Measurements from ENCODE around the gene CEPT1.
"Not testable (repeated sequence)": the region's sequence is repeated elsewhere in the genome, so short reads cannot be mapped to it uniquely, and the experiment has no call there.

The CEPT1 gene

GRCh38 chr1:111212634-111213335 lies 72.8 kb downstream of the CEPT1 start:
- DNase-seq (ENCODE audit: low read depth) = no peak

DNA sequence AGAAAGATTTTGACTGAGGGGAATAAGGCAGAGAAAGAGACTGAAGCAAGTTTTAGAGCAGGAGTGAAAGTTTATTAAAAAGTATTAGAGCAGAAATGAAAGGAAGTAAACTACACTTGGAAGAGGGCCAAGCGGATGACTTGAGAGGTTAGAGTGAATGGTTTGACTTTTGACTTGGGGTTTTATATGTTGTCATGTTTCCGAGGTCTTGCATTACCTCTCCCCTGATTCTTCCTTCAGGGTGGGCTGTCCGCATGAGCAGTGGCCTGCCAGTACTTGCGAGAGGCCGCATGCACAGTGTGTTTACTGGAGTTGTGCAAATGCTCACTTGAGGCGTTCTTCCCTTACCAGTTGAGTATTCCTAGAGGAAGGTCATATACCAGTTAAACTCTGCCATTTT lies 73.4 kb downstream of the CEPT1 start:
- no peak for DNase-seq (ENCODE audit: low read depth)

- no peak for DNase-seq (ENCODE audit: low read depth)
These were observed 74.2 kb downstream of the CEPT1 start for GRCh38 chr1:111214074-111214801.

- peak; percentile 57 for DNase-seq (ENCODE audit: low read depth)
These were observed 74.9 kb downstream of the CEPT1 start for GRCh38 chr1:111214884-111215283.

GRCh38 chr1:111215285-111215684 lies 75.3 kb downstream of the CEPT1 start:
- not testable (repeated sequence) for DNase-seq (ENCODE audit: low read depth)

DNA sequence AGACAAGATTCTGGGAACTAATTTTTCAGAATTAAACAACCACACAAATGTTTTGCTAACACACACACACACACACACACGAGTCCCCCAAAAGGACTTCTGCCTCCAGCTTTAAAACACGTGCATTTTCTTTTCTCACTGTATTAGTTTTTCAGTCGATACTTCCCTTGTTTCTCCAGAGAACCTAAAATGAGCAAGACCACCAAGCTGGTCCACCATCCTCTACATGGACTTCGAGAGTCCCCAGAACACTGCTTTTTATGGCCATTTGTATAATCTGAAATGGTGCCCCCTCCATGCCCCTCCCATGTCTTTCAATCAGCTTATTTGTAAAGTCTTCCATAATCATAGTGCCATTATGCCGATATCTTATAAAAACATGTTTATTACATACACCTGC lies 76.7 kb downstream of the CEPT1 start:
- no peak for DNase-seq (ENCODE audit: low read depth)

DNA sequence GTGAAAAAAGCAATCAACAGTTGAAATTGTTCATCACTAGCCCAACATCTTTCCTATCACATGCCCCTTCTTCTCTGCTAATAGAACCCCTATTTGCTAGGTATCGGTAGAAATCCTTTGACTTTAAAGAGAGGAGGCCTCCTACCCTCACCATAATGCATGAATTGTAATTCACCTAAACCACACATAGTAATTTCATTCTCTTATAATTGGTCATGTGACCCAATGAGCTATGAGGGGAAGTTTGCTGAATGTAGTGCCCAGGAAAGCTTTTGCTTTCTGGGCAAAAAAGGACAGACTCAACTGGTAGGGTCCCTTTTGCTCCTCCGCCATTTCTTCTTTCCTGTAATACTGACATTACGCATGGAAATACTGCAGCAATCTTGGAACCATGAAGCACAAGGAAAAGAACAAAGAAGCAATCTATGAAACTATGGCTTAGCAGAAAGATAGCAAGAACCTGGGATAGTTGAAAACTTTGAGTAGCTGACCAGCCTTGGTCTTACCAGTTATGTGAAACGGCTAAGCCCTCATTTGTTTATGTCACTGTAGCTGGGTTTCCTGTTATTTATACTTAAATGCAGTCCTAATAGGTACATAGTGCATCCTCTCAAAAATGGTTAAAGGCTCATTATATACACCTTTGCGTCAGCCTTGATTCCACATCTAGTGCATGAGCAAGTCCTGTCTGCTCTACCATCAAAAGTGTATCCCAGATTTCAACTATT lies 77.3 kb downstream of the CEPT1 start:
- DNase-seq (ENCODE audit: low read depth) = no peak

GRCh38 chr1:111218701-111219556 lies 78.9 kb downstream of the CEPT1 start:
- DNase-seq (ENCODE audit: low read depth) = no peak

DNA sequence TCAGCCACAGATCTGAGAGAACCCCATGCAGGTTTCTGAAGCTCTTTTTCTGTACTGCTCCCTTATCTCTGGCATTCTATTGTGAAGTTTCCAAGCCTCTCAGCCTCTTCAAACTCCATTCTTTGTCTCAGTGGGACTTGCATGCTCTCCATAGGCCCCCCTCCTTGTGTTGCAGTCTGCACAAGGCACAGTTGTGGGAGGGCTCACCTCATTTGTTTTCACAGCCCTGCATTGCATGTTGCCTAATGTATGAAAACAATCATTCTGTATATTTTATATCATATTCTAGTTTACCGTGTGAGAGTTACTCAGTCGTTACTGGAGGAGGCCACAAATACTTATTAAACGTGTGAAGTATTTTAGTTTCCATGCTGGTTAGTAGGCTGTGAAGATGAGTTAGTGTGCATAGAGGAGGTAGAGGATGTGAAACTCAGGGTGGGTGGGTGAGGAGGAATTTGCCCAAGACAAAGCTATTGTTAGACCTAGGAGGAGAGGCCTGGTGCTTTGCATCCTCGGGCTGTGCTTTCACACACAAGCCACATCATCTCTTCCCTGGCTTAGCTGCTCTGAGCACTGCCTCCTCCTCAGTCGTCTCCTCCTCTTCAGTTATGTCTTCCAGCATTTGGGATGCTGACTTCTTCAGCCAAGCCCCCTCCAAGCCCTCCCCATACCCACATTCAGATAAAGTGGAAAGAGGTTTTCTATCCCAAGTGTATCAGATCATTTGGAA lies 79.7 kb downstream of the CEPT1 start:
- no peak for DNase-seq (ENCODE audit: low read depth)

DNA sequence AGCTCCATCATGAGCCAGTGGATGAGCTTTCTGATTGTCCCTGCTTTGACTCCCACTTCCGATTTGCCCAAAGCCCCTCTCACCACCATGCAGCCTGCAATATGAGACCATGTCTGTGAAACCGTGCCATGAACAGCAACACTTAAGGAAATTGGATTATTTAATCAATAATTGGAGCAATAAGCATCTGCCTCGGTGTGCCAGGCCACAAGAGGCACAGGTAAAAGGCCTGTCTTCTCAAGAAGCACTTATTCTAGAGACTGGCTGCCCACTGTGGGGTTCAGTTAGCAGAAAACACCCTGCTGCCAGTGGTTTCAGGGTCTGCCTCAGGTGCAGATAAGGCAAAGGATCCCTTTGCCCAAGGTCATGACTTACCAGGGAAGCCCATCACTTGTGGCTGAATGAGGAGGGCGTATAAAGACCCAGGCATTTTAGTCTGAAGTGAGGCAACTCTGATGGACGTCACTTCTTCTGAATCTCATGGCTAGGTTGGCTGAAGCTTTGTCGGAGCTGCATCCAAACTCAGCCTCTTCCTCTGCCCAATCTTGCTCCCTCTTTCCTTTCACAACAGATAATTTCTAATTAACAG lies 80.4 kb downstream of the CEPT1 start:
- DNase-seq (ENCODE audit: low read depth) = no peak

DNA sequence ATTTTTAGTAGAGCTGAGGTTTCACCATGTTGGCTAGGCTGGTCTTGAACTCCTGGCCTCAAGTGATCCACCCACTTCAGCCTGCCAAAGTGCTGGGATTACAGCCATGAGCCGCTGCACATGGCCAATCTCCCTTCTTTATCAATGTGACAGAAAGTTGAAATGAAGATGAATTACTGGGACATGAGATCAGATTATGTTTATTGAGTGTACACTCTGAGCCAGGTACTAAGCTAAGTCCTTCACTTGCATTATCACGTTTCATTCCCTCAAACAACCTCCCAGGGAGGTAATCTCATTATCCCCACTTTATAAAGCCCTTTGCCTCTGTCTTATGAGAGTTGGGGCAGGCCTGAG lies 81.2 kb downstream of the CEPT1 start:
- no peak for DNase-seq (ENCODE audit: low read depth)

DNA sequence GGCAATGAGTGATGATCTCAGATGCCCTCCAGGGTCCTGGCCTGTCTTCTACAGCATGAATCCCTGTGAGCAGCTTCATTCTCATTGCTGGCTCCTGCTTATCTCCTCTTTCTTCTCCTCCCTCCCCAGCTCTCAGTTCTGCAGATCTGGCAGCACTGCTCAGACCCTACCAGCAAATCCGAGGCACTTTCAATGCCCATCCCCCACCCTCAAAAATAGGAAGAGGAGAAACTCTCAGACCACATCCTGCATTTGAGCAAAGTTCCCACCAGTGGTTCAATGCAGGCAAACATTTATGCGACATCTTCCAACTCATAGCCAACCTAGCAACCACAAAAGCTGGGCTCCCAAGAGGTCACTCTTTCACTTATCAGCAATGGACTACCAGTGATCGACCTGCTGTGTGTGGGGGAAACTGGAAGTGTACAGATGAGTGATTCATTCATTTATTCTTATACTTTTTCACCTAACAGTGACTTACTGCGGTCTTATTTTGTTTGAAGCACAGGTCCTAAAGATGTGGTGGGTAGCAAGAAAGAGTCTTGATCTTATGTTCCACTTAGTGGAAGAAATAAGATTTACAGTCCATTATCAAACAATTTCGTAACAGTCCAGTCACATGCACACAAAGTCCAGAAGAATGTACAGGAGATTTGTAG lies 81.7 kb downstream of the CEPT1 start:
- no peak for DNase-seq (ENCODE audit: low read depth)

DNA sequence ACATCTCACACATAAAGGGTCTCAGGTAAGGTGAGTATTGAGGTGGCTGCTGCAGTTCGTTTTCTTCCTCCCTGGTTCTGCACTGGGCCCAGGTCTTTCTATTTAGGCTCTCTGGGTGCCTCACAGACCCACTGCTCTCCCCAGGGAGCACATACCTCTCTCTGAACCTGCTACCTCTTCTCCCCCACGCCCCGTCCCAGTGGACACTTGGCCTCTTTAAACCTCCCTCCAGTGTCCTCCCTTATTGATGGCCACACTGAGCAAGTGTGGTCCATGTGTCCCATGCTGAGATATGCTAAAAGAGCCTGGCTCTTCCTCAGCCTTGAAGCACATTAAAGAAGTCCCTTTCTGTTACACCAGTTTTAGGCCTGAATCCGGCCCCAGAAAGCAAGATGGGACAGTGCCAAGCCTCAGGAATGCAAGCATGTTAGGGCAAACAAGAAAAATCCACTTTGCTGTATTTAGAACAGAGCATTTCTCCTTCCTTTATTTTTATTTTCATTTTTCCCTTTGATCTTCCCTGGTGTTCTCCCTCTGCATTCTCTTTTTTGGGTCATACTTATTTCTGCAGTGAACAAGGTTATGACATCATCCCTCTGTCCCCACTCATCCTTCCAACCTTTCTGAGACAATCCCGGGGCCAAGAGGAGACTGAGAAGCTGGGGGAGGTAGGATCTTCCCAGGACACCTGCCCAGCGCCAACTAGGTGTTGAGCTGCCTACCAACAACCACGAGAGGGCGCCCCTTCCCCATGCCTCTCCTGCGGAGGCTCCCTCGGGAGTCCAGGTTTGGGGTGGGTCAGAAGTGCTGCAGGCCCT lies 82.5 kb downstream of the CEPT1 start:
- peak; percentile 61 for DNase-seq (ENCODE audit: low read depth)

GRCh38 chr1:111223126-111223685 lies 83.2 kb downstream of the CEPT1 start:
- DNase-seq (ENCODE audit: low read depth) = no peak

DNA sequence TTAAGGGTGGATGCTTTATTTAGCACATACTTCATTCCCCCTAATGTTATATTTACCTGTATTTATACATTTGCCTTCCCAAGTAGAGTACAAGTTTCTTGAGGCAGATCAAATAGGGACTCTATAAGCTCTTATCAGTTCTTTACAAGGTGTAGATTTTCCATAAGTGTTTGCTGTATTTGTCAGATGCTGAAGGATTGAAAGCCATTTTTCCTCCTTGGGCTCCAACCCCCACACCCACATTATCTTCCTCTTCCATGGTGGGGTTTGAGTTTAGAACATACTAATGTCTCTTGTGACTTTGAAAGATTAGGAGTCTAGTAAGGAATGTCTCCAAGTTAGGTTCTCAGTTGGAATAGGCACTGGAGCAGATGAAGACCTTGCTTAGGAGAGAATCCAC lies 85.1 kb downstream of the CEPT1 start:
- no peak for DNase-seq (ENCODE audit: low read depth)

DNA sequence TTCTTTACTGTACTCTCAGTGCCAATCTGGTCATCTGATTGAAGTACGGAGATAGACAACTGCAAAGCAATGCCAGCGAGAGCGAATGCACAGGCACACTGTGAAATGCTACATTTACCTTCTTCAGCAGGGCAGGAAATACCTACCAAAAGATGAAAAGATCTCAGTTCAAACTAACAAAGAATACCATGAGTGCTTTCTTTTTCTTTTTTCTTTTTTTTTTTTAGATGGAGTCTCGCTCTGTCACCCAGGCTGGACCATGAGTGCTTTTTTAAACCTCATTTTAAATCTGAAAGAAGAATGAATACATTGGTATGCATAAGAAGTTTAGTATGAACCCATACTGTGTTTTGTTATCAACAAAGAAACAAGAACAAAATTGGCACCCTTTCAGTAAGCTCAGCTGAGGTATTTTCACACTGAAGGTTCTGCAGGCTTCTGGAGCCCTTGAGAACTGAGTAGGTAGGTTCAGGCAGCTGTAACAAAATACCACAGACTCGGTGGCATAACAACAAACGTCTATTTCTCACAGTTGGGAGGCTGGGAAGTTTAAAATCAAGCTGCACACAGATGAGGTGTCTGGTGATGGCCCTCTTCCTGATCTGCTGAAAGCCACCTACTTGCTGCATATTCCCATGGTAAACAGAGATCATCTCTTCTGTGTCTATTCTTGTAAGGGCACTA lies 85.8 kb downstream of the CEPT1 start:
- no peak for DNase-seq (ENCODE audit: low read depth)

DNA sequence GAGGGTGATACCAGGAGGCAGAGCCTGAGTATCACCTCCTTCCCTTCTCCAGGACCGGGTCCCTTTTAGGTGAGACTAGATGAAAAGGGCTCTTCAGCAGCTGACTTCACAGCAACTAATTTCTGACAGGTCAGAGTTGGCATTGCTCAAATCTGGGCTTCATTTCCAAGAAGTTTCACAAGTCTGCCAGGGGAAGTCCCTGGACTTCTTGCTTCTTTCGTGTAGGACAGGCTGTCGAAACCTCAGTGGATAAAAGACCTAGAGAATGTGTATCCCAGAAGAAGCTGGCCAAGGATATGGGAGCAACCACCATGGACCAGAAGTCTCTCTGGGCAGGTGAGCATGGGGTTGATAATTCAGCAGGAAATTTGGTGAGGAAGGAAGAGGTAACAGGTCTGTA lies 87.4 kb downstream of the CEPT1 start, which contains the start of gene CHI3L2:
Gene CHI3L2, plus strand, starts transcription at position 280 of the 400 bp plus-strand sequence. Its CDS starts 17 bp downstream, at position 297.
- no peak for DNase-seq (ENCODE audit: low read depth)
